ENCODE data around the gene C6orf47.

DNA sequence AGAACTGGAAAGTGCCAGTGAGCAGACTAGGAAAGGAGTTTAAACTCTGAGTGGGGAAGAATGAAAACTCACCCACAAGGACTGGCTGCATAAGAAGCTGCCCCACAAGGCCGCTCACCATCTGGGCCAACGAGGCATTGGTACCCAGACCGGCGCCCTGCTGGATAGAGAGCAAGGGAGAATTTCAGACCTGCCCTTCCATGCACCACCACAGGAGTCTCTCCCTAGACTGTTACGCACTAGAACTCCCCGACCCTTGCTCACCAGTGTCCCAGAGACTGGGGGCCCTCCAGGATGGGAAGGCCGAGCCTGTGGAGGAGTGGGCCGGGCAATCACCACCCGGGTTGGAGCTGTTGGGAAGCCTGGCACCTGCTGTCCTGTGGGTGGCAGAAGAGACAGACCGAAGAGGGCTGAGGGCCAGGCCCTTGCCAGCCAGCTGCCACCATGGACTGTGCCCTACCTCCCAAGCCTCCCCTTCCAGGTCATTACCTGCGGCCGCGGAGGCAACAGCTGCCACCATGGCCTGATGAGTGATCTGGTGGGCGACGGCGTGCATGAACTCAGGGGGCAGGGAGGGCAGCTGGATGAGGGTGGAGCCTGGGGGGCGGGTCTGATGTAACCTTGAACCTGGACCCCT is 16.6 kb downstream of the C6orf47 start:
- TF ChIP-seq, protein P1, sequence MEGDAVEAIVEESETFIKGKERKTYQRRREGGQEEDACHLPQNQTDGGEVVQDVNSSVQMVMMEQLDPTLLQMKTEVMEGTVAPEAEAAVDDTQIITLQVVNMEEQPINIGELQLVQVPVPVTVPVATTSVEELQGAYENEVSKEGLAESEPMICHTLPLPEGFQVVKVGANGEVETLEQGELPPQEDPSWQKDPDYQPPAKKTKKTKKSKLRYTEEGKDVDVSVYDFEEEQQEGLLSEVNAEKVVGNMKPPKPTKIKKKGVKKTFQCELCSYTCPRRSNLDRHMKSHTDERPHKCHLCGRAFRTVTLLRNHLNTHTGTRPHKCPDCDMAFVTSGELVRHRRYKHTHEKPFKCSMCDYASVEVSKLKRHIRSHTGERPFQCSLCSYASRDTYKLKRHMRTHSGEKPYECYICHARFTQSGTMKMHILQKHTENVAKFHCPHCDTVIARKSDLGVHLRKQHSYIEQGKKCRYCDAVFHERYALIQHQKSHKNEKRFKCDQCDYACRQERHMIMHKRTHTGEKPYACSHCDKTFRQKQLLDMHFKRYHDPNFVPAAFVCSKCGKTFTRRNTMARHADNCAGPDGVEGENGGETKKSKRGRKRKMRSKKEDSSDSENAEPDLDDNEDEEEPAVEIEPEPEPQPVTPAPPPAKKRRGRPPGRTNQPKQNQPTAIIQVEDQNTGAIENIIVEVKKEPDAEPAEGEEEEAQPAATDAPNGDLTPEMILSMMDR (conservative IDR thresholded peaks at IDR 0.05) = no peak
- no peak for TF ChIP-seq EZH2 (IDR thresholded peaks at IDR 0.05; ENCODE audit: low read depth)
